Gastroesophageal sphincter (tissue), 3 donors: ENCODE measurements around the gene SDK2.

Experiments used
- EP300 ChIP-seq: sonication (generic); formaldehyde crosslinking; IDR thresholded peaks from one replicate; pipeline ENCODE4 v1.6.1; 2017; ENCODE audit warnings: antibody characterized with exemption, mild to moderate bottlenecking
- POLR2A ChIP-seq, 2 donors: fragments of 450-650 bp; IDR thresholded peaks; one replicate each; pipeline ENCODE4 v1.6.1; 2017; ENCODE audit warnings: antibody characterized with exemption in 2 of 2, mild to moderate bottlenecking in 2 of 2, moderate library complexity in 1 of 2
- TF ChIP-seq, protein P1 (sequence below), 4 experiments: fragments of 200-600 bp in 2 of 4; fragments of 450-650 bp in 2 of 4; sonication (generic) in 1 of 4; IDR thresholded peaks; one replicate each; pipeline ENCODE4 v1.5.1; 2017 to 2019; ENCODE audit warnings: antibody characterized with exemption in 4 of 4, mild to moderate bottlenecking in 2 of 4, moderate library complexity in 2 of 4

DNA sequence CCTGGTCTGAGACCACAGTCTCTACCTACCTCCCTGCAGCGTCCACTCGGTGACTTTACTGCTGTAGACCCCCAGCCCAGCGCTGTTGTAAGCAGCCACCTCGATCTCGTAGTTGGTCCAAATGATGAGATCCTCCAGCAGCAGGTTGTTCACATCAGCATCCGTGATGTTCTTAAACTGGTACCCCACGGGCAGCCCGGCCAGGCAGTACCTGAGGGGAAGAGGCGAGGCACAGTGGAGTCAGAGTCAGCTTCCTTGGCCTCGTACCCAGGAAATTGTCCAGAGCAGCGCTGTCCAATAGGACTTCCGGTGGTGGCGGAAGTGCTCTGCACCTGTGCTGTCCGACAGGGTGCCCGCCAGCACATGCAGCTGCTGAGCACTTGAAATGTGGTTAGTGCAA, 228.5 kb downstream of the SDK2 start:
- no peak for TF ChIP-seq POLR2A (IDR thresholded peaks at IDR 0.05)
- TF ChIP-seq, protein P1, sequence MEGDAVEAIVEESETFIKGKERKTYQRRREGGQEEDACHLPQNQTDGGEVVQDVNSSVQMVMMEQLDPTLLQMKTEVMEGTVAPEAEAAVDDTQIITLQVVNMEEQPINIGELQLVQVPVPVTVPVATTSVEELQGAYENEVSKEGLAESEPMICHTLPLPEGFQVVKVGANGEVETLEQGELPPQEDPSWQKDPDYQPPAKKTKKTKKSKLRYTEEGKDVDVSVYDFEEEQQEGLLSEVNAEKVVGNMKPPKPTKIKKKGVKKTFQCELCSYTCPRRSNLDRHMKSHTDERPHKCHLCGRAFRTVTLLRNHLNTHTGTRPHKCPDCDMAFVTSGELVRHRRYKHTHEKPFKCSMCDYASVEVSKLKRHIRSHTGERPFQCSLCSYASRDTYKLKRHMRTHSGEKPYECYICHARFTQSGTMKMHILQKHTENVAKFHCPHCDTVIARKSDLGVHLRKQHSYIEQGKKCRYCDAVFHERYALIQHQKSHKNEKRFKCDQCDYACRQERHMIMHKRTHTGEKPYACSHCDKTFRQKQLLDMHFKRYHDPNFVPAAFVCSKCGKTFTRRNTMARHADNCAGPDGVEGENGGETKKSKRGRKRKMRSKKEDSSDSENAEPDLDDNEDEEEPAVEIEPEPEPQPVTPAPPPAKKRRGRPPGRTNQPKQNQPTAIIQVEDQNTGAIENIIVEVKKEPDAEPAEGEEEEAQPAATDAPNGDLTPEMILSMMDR (IDR thresholded peaks at IDR 0.05) = no peak
- TF ChIP-seq EP300 = no peak
